ENCODE data around the gene DEPDC4. TPM values are rescaled to one million over a fixed set of nuclear protein-coding genes. Genes with fewer than 3 reads are reported as not detected.

The DEPDC4 gene
- total RNA-seq, 1 donor from 2014 or later, result not detected

DNA sequence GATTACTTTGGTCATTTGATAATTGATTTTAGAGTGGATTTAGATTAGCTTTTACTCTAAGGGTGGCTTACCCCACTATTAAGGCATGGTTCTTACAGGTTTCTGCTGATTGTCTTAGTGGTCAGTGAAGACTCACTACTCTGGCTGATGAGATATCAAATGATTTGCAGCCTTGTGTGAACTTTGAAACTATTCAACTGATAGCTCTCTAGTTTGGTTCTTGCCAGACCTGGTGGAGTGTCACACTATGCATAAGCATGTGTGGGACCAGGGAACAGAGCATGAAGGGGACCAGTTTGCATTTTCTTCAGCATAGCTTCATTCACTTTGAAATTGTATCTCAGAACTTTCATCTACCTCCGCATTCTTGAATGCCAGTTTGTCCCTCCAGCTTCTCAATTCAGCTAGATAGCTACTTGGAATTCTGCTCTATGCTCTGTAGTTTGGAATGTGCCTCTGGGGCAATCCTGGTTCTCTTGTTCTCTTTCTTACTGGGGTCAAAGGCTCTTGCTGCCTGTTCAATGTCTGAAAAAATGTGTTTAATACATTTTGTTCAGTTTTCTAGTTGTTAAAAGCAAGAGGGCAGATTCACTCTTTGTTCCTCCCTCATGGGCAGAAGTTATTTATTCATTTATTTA is 12.8 kb upstream of the DEPDC4 start:
- H3K9me3 ChIP-seq, result no peaks in the 10 kb centered on the region
- no peak for TF ChIP-seq POLR2AphosphoS5 (IDR thresholded peaks at IDR 0.05; ENCODE audit: insufficient read depth in 1 of 2, low read depth in 1 of 2)
- no peak for TF ChIP-seq CTCF (IDR thresholded peaks at IDR 0.05)
- intact Hi-C loops (cut with DNase I), result no loop called here

GRCh38 chr12:100279159-100279558 is 12.3 kb upstream of the DEPDC4 start:
- H3K36me3 ChIP-seq, result peaks cover 0 to 4% of the 10 kb centered on the region in 2 donors
- H3K27ac ChIP-seq, result no peak overlapping the region
- no peaks in the 10 kb centered on the region for H3K27me3 ChIP-seq
- no peak overlapping the region for H3K4me3 ChIP-seq
- DNase-seq (ENCODE audit: extremely low spot score in 2 of 2), result no peak
- H3K9me3 ChIP-seq, result no peaks in the 10 kb centered on the region
- intact Hi-C loops (cut with DNase I), result no loop called here
- no peaks in the 10 kb centered on the region for H3K4me1 ChIP-seq
- TF ChIP-seq POLR2A (IDR thresholded peaks at IDR 0.05), result no peak
- no peak for TF ChIP-seq CTCF (IDR thresholded peaks at IDR 0.05)
- TF ChIP-seq POLR2AphosphoS5 (IDR thresholded peaks at IDR 0.05; ENCODE audit: insufficient read depth in 1 of 2, low read depth in 1 of 2), result no peak

More for the DNA sequence above, 12.8 kb upstream of the DEPDC4 start:
- no peaks in the 10 kb centered on the region for H3K4me1 ChIP-seq
- H3K36me3 ChIP-seq, result peaks cover 0 to 5% of the 10 kb centered on the region in 2 donors
- no peak for DNase-seq (ENCODE audit: extremely low spot score in 2 of 2)
- no peak overlapping the region for H3K4me3 ChIP-seq
- H3K27me3 ChIP-seq, result no peaks in the 10 kb centered on the region
- H3K27ac ChIP-seq, result no peak overlapping the region

- no peaks in the 10 kb centered on the region for H3K36me3 ChIP-seq
- peaks cover 23% of the 10 kb centered on the region for H3K4me1 ChIP-seq
- TF ChIP-seq CTCF (IDR thresholded peaks at IDR 0.05), result no peak
- TF ChIP-seq POLR2A (IDR thresholded peaks at IDR 0.05), result no peak
- TF ChIP-seq POLR2AphosphoS5 (IDR thresholded peaks at IDR 0.05; ENCODE audit: insufficient read depth in 1 of 2, low read depth in 1 of 2), result no peak
- no peaks in the 10 kb centered on the region for H3K9me3 ChIP-seq
- H3K4me3 ChIP-seq, result no peak overlapping the region
- intact Hi-C loops (cut with DNase I), result no loop called here
- no peak overlapping the region for H3K27ac ChIP-seq
- no peaks in the 10 kb centered on the region for H3K27me3 ChIP-seq
- no peak for DNase-seq (ENCODE audit: extremely low spot score in 2 of 2)
Measured at GRCh38 chr12:100274291-100274690, 7.4 kb upstream of the DEPDC4 start.

- H3K4me3 ChIP-seq, result no peak overlapping the region
- no peaks in the 10 kb centered on the region for H3K36me3 ChIP-seq
- DNase-seq (ENCODE audit: extremely low spot score in 2 of 2), result no peak
- H3K27me3 ChIP-seq, result no peaks in the 10 kb centered on the region
- no peaks in the 10 kb centered on the region for H3K9me3 ChIP-seq
- no peak overlapping the region for H3K27ac ChIP-seq
- peaks cover 28% of the 10 kb centered on the region for H3K4me1 ChIP-seq
- intact Hi-C loops (cut with DNase I), result no loop called here
- TF ChIP-seq POLR2AphosphoS5 (IDR thresholded peaks at IDR 0.05; ENCODE audit: insufficient read depth in 1 of 2, low read depth in 1 of 2), result no peak
- no peak for TF ChIP-seq CTCF (IDR thresholded peaks at IDR 0.05)
- no peak for TF ChIP-seq POLR2A (IDR thresholded peaks at IDR 0.05)
Measured at GRCh38 chr12:100273782-100274181, 6.9 kb upstream of the DEPDC4 start.

DNA sequence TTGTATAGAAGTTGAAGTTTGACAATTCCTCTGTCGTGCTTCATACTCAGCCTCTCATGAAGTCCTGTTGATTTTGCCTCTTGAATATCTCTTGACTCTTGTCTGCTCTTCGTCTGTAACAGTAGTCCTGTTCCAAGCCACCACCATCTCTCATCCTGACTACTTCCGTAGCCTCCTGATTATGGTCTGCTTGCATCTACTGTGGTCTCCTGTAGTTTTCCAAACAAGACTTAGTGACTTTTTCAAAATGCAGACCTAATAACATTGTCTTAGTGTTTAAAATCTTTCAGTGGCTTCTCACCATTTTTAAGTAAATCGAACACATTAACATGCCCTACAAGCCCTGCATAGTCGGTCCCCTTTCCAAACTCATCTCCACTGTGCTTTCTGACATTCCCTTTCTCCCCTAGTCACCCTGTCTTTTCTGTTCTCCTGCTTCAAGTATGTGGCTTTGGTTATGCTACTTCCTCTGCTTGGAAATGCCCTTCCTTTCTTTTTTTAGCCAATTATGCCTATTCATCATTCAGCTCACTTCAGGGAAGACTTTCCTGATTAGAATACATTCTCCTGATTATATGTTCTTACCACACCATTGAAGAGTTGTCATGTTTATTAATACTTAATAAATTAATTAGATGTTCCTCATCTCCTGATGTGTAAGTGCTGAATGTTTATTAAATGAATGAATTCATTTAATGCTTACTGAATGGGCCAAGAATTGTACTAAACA is 2.1 kb upstream of the DEPDC4 start:
- Histone ChIP-seq H3K36me3 (no peaks in the 10 kb centered on the region), H3K9me3 (no peaks in the 10 kb centered on the region), H3K27ac (no peak overlapping the region), H3K27me3 (no peaks in the 10 kb centered on the region), H3K4me3 (peak overlapping the region in 1 of 2 donors; percentile 87), H3K4me1 (peaks cover 39% of the 10 kb centered on the region)
- intact Hi-C loops (cut with DNase I), result no loop called here
- no peak for DNase-seq (ENCODE audit: extremely low spot score in 2 of 2)
- TF ChIP-seq POLR2A (IDR thresholded peaks at IDR 0.05) (no peak), CTCF (IDR thresholded peaks at IDR 0.05) (no peak), POLR2AphosphoS5 (IDR thresholded peaks at IDR 0.05; ENCODE audit: insufficient read depth in 1 of 2, low read depth in 1 of 2) (no peak)
